ENCODE results near the gene HBS1L.

Gene HBS1L

DNA sequence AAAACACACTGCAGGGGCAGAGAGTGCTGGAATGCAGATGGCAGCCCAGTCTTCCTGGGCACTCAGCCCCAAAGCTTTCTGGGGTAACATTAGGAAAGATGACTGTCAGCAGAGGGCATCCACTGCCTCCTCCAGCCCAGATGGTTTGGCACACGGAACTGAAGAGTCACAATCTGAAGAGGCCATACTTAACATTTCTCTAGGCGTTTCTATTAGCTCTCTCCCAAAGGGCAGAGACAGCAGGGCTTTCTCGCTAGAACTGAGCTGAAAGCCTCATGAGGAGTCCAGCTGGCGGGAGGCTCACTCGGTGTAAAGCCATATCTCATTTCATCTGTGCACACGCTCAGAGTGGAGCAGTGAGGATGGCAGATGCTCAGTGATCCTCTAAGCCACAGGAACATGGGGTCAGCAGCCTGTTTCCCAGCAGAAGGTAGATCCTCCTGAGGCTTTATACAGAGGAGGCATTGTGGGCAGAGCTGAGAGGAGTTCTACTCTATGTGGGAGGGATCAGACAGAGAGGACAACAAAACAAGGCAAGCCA is 132.8 kb downstream of the HBS1L start:
- in situ Hi-C loops (cut with HindIII; ENCODE audit: low sequenced_read_pairs), result no loop called here

DNA sequence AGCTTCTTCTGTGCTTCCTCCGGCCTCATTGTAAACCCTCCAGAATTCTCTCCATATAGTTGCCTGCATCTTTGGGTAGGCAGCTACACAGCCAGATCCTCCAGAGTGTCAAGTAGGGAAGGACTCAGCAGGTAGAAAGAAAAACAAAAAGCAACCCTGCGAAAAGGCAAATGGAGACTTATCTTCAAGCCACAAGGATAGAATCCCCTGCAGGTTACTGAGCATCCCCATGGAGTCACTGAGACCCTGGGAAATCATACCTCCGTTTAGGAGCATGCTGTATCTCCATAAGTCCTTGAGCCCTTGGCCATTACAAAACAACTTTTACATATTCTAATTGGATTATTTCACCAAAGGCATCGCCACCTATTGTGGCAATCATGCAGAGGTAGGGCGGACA is 133.3 kb downstream of the HBS1L start:
- in situ Hi-C loops (cut with HindIII; ENCODE audit: low sequenced_read_pairs), result no loop called here

DNA sequence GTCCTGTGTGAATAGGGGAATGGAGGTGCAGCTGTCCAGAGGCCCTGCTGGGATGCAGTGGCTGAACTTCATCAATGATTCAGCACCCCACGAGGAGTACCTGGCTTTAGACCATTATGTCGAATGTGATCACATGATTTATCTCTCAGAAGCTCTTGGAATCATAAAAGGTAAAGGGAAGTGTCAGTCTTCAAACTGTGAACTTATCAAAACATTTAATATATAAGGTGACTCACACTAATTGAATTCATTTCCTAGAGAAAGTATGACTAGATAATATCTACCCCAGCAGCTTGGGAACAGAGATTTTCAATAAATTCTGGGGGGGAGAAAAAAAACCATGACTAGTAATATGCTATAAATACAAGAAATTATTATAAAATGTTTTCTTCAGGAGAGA is 134.2 kb downstream of the HBS1L start:
- in situ Hi-C loops (cut with HindIII; ENCODE audit: low sequenced_read_pairs), result no loop called here

DNA sequence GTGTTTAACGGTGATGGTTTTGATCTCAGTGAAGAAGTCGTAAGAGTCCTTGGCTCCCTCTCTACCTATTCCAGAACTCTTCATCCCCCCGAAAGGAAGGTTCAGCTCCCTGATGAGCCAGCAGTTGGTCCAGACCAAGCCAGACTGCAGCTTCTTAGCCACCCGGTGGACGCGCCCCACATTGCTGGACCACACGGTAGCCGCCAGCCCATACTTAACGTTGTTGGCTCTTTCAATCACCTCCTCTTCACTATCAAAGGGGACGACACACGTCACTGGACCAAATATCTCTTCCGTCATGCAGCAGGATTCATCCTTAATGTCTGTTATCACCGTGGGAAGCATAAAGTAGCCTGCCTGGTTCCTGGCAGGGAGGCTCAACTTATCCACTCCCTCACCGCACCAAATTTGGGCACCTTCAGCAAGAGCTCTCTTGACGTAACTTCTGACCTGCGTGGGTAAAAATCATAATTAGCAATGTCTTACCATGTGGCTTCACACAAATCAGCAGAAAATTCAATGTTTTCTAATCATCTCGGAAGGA is 136.1 kb downstream of the HBS1L start:
- in situ Hi-C loops (cut with HindIII; ENCODE audit: low sequenced_read_pairs), result loop anchor here (5.0 kb wide), 1 partner anchor 84 kb away; no protein-coding TSS in a partner anchor

DNA sequence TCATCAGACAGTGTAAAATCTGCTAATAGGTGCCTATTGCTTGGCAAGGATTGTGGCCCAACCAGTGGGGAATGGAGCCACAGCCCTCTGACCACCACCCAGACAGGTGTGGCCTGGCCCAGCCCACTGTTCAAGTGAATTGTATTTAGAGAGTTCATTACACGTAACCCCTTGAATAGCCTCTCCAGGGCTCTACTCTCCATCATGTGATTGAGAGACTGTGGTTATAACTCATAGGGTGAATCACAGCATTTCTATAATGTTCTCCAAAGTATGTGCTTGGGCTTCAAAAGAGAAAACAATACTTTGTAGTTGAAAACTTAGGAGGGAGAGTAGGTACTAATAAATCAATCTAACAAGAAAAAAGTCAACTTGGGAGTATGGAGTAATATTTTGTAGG is 143.1 kb downstream of the HBS1L start:
- in situ Hi-C loops (cut with HindIII; ENCODE audit: low sequenced_read_pairs), result no loop called here

DNA sequence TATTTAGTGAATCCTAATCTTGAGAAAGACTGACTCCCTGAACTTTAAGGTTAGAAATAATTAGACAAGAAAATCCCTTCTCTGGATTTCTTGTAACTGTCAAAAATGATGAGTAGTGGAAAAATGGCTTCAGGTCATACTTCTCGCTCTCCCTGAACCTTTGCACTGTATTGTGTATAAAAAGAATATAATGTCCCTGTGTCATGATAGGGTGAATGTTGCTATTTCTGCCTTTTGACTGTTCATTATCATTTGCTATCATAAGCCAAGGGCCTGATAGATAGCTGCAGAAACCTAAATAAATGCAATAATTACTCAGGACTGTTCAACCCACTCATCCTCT is 144.1 kb downstream of the HBS1L start:
- in situ Hi-C loops (cut with HindIII; ENCODE audit: low sequenced_read_pairs), result no loop called here
